HEK293 (cell line): ENCODE measurements around the gene PCDHB11.
A peak's percentile ranks its signal among the peaks of the same experiment; 100 is the strongest.
"Not testable (repeated sequence)": the region's sequence is repeated elsewhere in the genome, so short reads cannot be mapped to it uniquely, and the experiment has no call there.

ENCODE experiments used
- CTCF ChIA-PET: fragments of 350-600 bp; formaldehyde crosslinking; extraction: SDS; loops from one replicate; lab custom pipeline; 2021; ENCODE audit warnings: antibody characterized with exemption; lab: Yijun Ruan, JAX
- POLR2A ChIA-PET: fragments of 300-600 bp; formaldehyde crosslinking; extraction: SDS; loops from one replicate; lab custom pipeline; 2020; ENCODE audit warnings: antibody characterized with exemption, inconsistent platforms; lab: Yijun Ruan, JAX
- H3K27ac ChIP-seq: fragments of 200-500 bp; sonication (Bioruptor generic); 2 replicates; pipeline ENCODE4 v1.5.1; 2014; ENCODE audit warnings: low read depth, low read length, control low read depth, inconsistent platforms; ENCODE audit errors: extremely low read depth
- H3K36me3 ChIP-seq, 2 experiments: fragments of 200-500 bp in 1 of 2; sonication (Bioruptor generic) in 1 of 2; 1 replicate in 1 of 2; 2 replicates in 1 of 2; pipeline ENCODE4 v1.5.1; 2014 to 2017; ENCODE audit warnings: inconsistent platforms in 2 of 2, low read length in 2 of 2; ENCODE audit not compliant: control insufficient read depth in 2 of 2, insufficient read depth in 1 of 2
- H3K4me1 ChIP-seq: fragments of 200-500 bp; sonication (Bioruptor generic); 2 replicates; pipeline ENCODE4 v1.5.1; 2014; ENCODE audit warnings: mild to moderate bottlenecking, low read length, inconsistent platforms; ENCODE audit not compliant: control insufficient read depth, insufficient read depth
- H3K4me3 ChIP-seq: 2 replicates; pipeline ENCODE4 v1.5.1; 2011; ENCODE audit warnings: low read depth, mild to moderate bottlenecking, control low read depth, low read length, moderate library complexity
- H3K9me3 ChIP-seq: fragments of 200-500 bp; sonication (Bioruptor generic); 2 replicates; pipeline ENCODE4 v1.5.1; 2014; ENCODE audit warnings: low read depth, low read length, inconsistent platforms; ENCODE audit not compliant: control insufficient read depth, insufficient read depth
- IKZF3 ChIP-seq: fragments of 450-650 bp; IDR thresholded peaks from 2 replicates; pipeline ENCODE4 v1.5.0; 2018; ENCODE audit warnings: missing biosample characterization, mild to moderate bottlenecking, missing genetic modification characterization, moderate library complexity
- SALL2 ChIP-seq: fragments of 450-650 bp; formaldehyde crosslinking; IDR thresholded peaks from 2 replicates; pipeline ENCODE4 v1.5.0; 2017; ENCODE audit warnings: missing biosample characterization, mild to moderate bottlenecking, missing genetic modification characterization, borderline replicate concordance
- SP2 ChIP-seq: fragments of 450-650 bp; formaldehyde crosslinking; IDR thresholded peaks from 2 replicates; pipeline ENCODE4 v1.5.1; 2016; ENCODE audit warnings: missing biosample characterization, missing genetic modification characterization
- TSHZ1 ChIP-seq: fragments of 450-650 bp; formaldehyde crosslinking; IDR thresholded peaks from 2 replicates; pipeline ENCODE4 v1.5.1; 2016; ENCODE audit warnings: missing biosample characterization, missing genetic modification characterization, borderline replicate concordance
- WT1 ChIP-seq: fragments of 450-650 bp; formaldehyde crosslinking; IDR thresholded peaks from 2 replicates; pipeline ENCODE4 v1.5.1; 2016; ENCODE audit warnings: missing biosample characterization, missing genetic modification characterization
- ZBTB20 ChIP-seq: fragments of 450-650 bp; formaldehyde crosslinking; IDR thresholded peaks from 2 replicates; pipeline ENCODE4 v1.5.1; 2016; ENCODE audit warnings: missing biosample characterization, missing genetic modification characterization
- ZNF10 ChIP-seq: fragments of 450-650 bp; formaldehyde crosslinking; IDR thresholded peaks from 2 replicates; pipeline ENCODE4 v1.5.1; 2017; ENCODE audit warnings: missing biosample characterization, missing genetic modification characterization
- ZNF112 ChIP-seq: fragments of 450-650 bp; formaldehyde crosslinking; IDR thresholded peaks from 2 replicates; pipeline ENCODE4 v1.5.0; 2017; ENCODE audit warnings: missing biosample characterization, missing genetic modification characterization
- ZNF140 ChIP-seq: fragments of 450-650 bp; formaldehyde crosslinking; IDR thresholded peaks from 2 replicates; pipeline ENCODE4 v1.5.1; 2016; ENCODE audit warnings: missing biosample characterization, missing genetic modification characterization
- ZNF24 ChIP-seq: fragments of 450-650 bp; formaldehyde crosslinking; IDR thresholded peaks from 2 replicates; pipeline ENCODE4 v1.5.1; 2016; ENCODE audit warnings: missing biosample characterization, missing genetic modification characterization
- ZNF311 ChIP-seq: fragments of 450-650 bp; formaldehyde crosslinking; IDR thresholded peaks from 2 replicates; pipeline ENCODE4 v1.5.1; 2017; ENCODE audit warnings: missing biosample characterization, missing genetic modification characterization, borderline replicate concordance
- ZNF488 ChIP-seq: fragments of 450-650 bp; formaldehyde crosslinking; IDR thresholded peaks from 2 replicates; pipeline ENCODE4 v1.5.1; 2016; ENCODE audit warnings: missing biosample characterization, missing genetic modification characterization
- ZNF513 ChIP-seq: fragments of 450-650 bp; IDR thresholded peaks from 2 replicates; pipeline ENCODE4 v1.5.1; 2018; ENCODE audit warnings: missing biosample characterization, missing genetic modification characterization
- ZNF548 ChIP-seq: fragments of 450-650 bp; formaldehyde crosslinking; IDR thresholded peaks from 2 replicates; pipeline ENCODE4 v1.5.1; 2016; ENCODE audit warnings: missing biosample characterization, missing genetic modification characterization
- ZNF558 ChIP-seq: fragments of 450-650 bp; formaldehyde crosslinking; IDR thresholded peaks from 2 replicates; pipeline ENCODE4 v1.5.1; 2016; ENCODE audit warnings: missing biosample characterization, missing genetic modification characterization
- ZNF623 ChIP-seq: fragments of 450-650 bp; formaldehyde crosslinking; IDR thresholded peaks from 2 replicates; pipeline ENCODE4 v1.5.1; 2016; ENCODE audit warnings: missing biosample characterization, missing genetic modification characterization
- ZNF626 ChIP-seq: fragments of 450-650 bp; sonication (Bioruptor Pico); formaldehyde crosslinking; IDR thresholded peaks from 2 replicates; pipeline ENCODE4 v1.5.1; 2018; ENCODE audit warnings: missing biosample characterization, missing genetic modification characterization, inconsistent platforms
- ZNF654 ChIP-seq: fragments of 450-650 bp; formaldehyde crosslinking; IDR thresholded peaks from 2 replicates; pipeline ENCODE4 v1.5.1; 2016; ENCODE audit warnings: low read depth, missing biosample characterization, missing genetic modification characterization
- ZNF768 ChIP-seq: fragments of 450-650 bp; formaldehyde crosslinking; IDR thresholded peaks from 2 replicates; pipeline ENCODE4 v1.5.1; 2018; ENCODE audit warnings: missing biosample characterization, mild to moderate bottlenecking, missing genetic modification characterization
- ZNF776 ChIP-seq: fragments of 450-650 bp; formaldehyde crosslinking; IDR thresholded peaks from 2 replicates; pipeline ENCODE4 v1.5.0; 2017; ENCODE audit warnings: missing biosample characterization, missing genetic modification characterization, borderline replicate concordance

PCDHB11 gene

GRCh38 chr5:141234109-141234667 is 34.8 kb downstream of the PCDHB11 start:
- ChIA-PET POLR2A (no interaction called here), CTCF (interaction anchor here (0.6 to 2.3 kb wide), 26 partner anchors 10 to 408 kb away, joined by 3 to 20 read pairs (median 4); partner anchors contain the start of genes PCDHB10, PCDHB12, PCDHB14 and PCDHB15)
- H3K4me3 ChIP-seq = peak overlapping the region; percentile 33
- no peak overlapping the region for H3K27ac ChIP-seq
- no peaks in the 10 kb centered on the region for H3K9me3 ChIP-seq
- H3K36me3 ChIP-seq = no peaks in the 10 kb centered on the region
- H3K4me1 ChIP-seq = no peaks in the 10 kb centered on the region
- peak; percentile 62 for TF ChIP-seq ZNF654
- TF ChIP-seq ZNF112 (tag by site-specific recombination) = no peak
- 0 out of 2 replicates have a peak, but pooled peaks have one; percentile 13 for TF ChIP-seq IKZF3
- no peak for TF ChIP-seq ZNF776 (tag by site-specific recombination)
- TF ChIP-seq ZNF548 = no peak
- no peak for TF ChIP-seq ZNF768

- H3K27ac ChIP-seq, H3K36me3 ChIP-seq, H3K4me1 ChIP-seq, H3K4me3 ChIP-seq, CTCF ChIA-PET, POLR2A ChIA-PET, H3K9me3 ChIP-seq: not testable (repeated sequence)
Measured at GRCh38 chr5:141235922-141236321, 36.5 kb downstream of the PCDHB11 start.

- no peak overlapping the region for H3K4me3 ChIP-seq
- H3K9me3 ChIP-seq = no peaks in the 10 kb centered on the region
- H3K36me3 ChIP-seq = no peaks in the 10 kb centered on the region
- no peak overlapping the region for H3K27ac ChIP-seq
- CTCF ChIA-PET = interaction anchor here (0.6 kb wide), 1 partner anchor 13 kb away, joined by 3 read pairs; no protein-coding TSS in a partner anchor
- TF ChIP-seq ZNF558 (no peak), ZNF513 (tag by site-specific recombination) (no peak), ZNF626 (no peak), ZNF488 (tag by site-specific recombination) (no peak), ZNF623 (tag by site-specific recombination) (no peak), SP2 (no peak)
- POLR2A ChIA-PET = no interaction called here
- H3K4me1 ChIP-seq = no peaks in the 10 kb centered on the region
Measured at GRCh38 chr5:141236516-141237313, 37.3 kb downstream of the PCDHB11 start.

GRCh38 chr5:141241496-141241895 is 42.1 kb downstream of the PCDHB11 start:
- CTCF ChIA-PET = no interaction called here
- no peaks in the 10 kb centered on the region; the same call in 1 of the 2 replicates for H3K9me3 ChIP-seq
- TF ChIP-seq ZNF10 (no peak), ZNF24 (no peak), TSHZ1 (tag by site-specific recombination) (no peak), ZBTB20 (tag by site-specific recombination) (no peak), WT1 (tag by site-specific recombination) (no peak), ZNF140 (no peak), ZNF623 (tag by site-specific recombination) (no peak), ZNF311 (no peak), SALL2 (tag by site-specific recombination) (no peak)

More at GRCh38 chr5:141241496-141241895, 42.1 kb downstream of the PCDHB11 start:
- no peaks in the 10 kb centered on the region for H3K4me1 ChIP-seq
- H3K36me3 ChIP-seq = no peaks in the 10 kb centered on the region
- H3K4me3 ChIP-seq = no peak overlapping the region
- H3K27ac ChIP-seq = no peak overlapping the region
- POLR2A ChIA-PET = no interaction called here
